Chondrocyte (in vitro differentiated cells): ENCODE results near the gene UTS2B. TPM values are rescaled to one million over a fixed set of nuclear protein-coding genes. Genes with fewer than 3 reads are reported as not detected.

ENCODE experiments used
- DNase-seq: peaks from one replicate; pipeline ENCODE4 v3.0.0; 2021; ENCODE audit warnings: mixed read lengths, low spot score
- H3K27ac Mint-ChIP-seq: one replicate; pipeline ENCODE4 v1.8.0; 2021; ENCODE audit warnings: mild to moderate bottlenecking, moderate library complexity, mixed read lengths; ENCODE audit not compliant: unreplicated experiment
- H3K27me3 Mint-ChIP-seq: 2 replicates; pipeline ENCODE4 v1.8.0; 2021; ENCODE audit warnings: low read depth, mixed read lengths
- H3K36me3 Mint-ChIP-seq: 2 replicates; pipeline ENCODE4 v1.8.0; 2021; ENCODE audit warnings: low read depth, mixed read lengths
- H3K4me1 Mint-ChIP-seq: 2 replicates; pipeline ENCODE4 v1.8.0; 2021; ENCODE audit warnings: low read depth, mild to moderate bottlenecking, mixed read lengths
- H3K4me3 Mint-ChIP-seq: one replicate; pipeline ENCODE4 v1.8.0; 2021; ENCODE audit warnings: mild to moderate bottlenecking, moderate library complexity, mixed read lengths; ENCODE audit not compliant: unreplicated experiment
- H3K9me3 Mint-ChIP-seq: 2 replicates; pipeline ENCODE4 v1.8.0; 2021; ENCODE audit warnings: low read depth, mixed read lengths
- CTCF ChIP-seq: fragments of 200-600 bp; sonication (generic); IDR thresholded peaks from 2 replicates; pipeline ENCODE4 v1.5.0; 2021; ENCODE audit warnings: antibody characterized with exemption, mild to moderate bottlenecking, moderate library complexity
- total RNA-seq: library from RNA; stranded (reverse); gene quantifications from 3 replicates; pipeline ENCODE4 v1.2.1, GENCODE V29; 2021

The UTS2B gene
- total RNA-seq, 1 donor from 2014 or later = 0.17 TPM

- Mint-ChIP-seq H3K9me3 (no peaks in the 10 kb centered on the region), H3K4me3 (no peak overlapping the region), H3K27ac (no peak overlapping the region), H3K36me3 (no peaks in the 10 kb centered on the region), H3K4me1 (peaks cover 30% of the 10 kb centered on the region), H3K27me3 (no peaks in the 10 kb centered on the region)
- TF ChIP-seq CTCF = no peak
- no peak for DNase-seq
These were observed 2.8 kb downstream of the UTS2B start for GRCh38 chr3:191327526-191327925.

- Mint-ChIP-seq H3K9me3 (no peaks in the 10 kb centered on the region), H3K36me3 (no peaks in the 10 kb centered on the region), H3K27ac (no peak overlapping the region), H3K4me1 (peaks cover 7% of the 10 kb centered on the region), H3K27me3 (no peaks in the 10 kb centered on the region), H3K4me3 (no peak overlapping the region)
- TF ChIP-seq CTCF = no peak
- no peak for DNase-seq
These were observed 5.4 kb downstream of the UTS2B start for GRCh38 chr3:191324936-191325335.

GRCh38 chr3:191321019-191321767 is 9.1 kb downstream of the UTS2B start:
- no peaks in the 10 kb centered on the region for H3K36me3 Mint-ChIP-seq
- DNase-seq = no peak
- no peaks in the 10 kb centered on the region for H3K27me3 Mint-ChIP-seq
- no peak overlapping the region for H3K27ac Mint-ChIP-seq
- H3K4me3 Mint-ChIP-seq = no peak overlapping the region
- no peaks in the 10 kb centered on the region for H3K4me1 Mint-ChIP-seq
- TF ChIP-seq CTCF = no peak
- H3K9me3 Mint-ChIP-seq = no peaks in the 10 kb centered on the region

GRCh38 chr3:191320316-191320715 is 10.0 kb downstream of the UTS2B start:
- no peak overlapping the region for H3K27ac Mint-ChIP-seq
- H3K36me3 Mint-ChIP-seq = no peaks in the 10 kb centered on the region
- no peaks in the 10 kb centered on the region for H3K4me1 Mint-ChIP-seq

More at GRCh38 chr3:191320316-191320715, 10.0 kb downstream of the UTS2B start:
- Mint-ChIP-seq H3K4me3 (no peak overlapping the region), H3K9me3 (no peaks in the 10 kb centered on the region), H3K27me3 (no peaks in the 10 kb centered on the region)
- no peak for TF ChIP-seq CTCF
- DNase-seq = no peak
